Stimulated activated naive CD8-positive, alpha-beta T cell treated with anti-CD3 and anti-CD28 coated beads, Interleukin-15, amount 100 ng/mL, for 72 hours (primary cell): ENCODE measurements around the gene SYN1.

Source experiments
- ATAC-seq: fragments of 150-1000 bp; cut with Tn5 transposase; 2 replicates; pipeline ENCODE4 v1.10.0; 2021; ENCODE audit warnings: mild to moderate bottlenecking, moderate library complexity
- DNase-seq, 2 donors: peaks; one replicate each; pipeline ENCODE4 v3.0.0; 2021 to 2022
- H3K27ac Mint-ChIP-seq, 2 donors: one replicate each; pipeline ENCODE4 v1.8.0; 2022; ENCODE audit warnings: mild to moderate bottlenecking in 2 of 2, mixed read lengths in 2 of 2, moderate library complexity in 2 of 2
- H3K27me3 Mint-ChIP-seq: one replicate; pipeline ENCODE4 v1.8.0; 2022; ENCODE audit warnings: mixed read lengths
- H3K4me1 Mint-ChIP-seq: one replicate; pipeline ENCODE4 v1.8.0; 2022; ENCODE audit warnings: mild to moderate bottlenecking, mixed read lengths
- H3K4me3 Mint-ChIP-seq, 2 donors: one replicate each; pipeline ENCODE4 v1.8.0; 2022; ENCODE audit warnings: mild to moderate bottlenecking in 2 of 2, mixed read lengths in 2 of 2, moderate library complexity in 1 of 2
- H3K9me3 Mint-ChIP-seq, 2 donors: one replicate each; pipeline ENCODE4 v1.8.0; 2022; ENCODE audit warnings: mixed read lengths in 2 of 2

Gene SYN1

GRCh38 chrX:47574547-47575301 lies 44.9 kb downstream of the SYN1 start:
- ATAC-seq = peak; percentile 21
- no peaks in the 10 kb centered on the region for H3K9me3 Mint-ChIP-seq
- no peak for DNase-seq

GRCh38 chrX:47574076-47574546 lies 45.5 kb downstream of the SYN1 start:
- DNase-seq = no peak
- Mint-ChIP-seq H3K4me1 (peaks cover 41% of the 10 kb centered on the region), H3K4me3 (peak overlapping the region in 1 of 2 donors; percentile 61), H3K27ac (no peak overlapping the region), H3K27me3 (no peaks in the 10 kb centered on the region), H3K9me3 (no peaks in the 10 kb centered on the region)
- ATAC-seq = peak; percentile 44

More at GRCh38 chrX:47574547-47575301, 44.9 kb downstream of the SYN1 start:
- Mint-ChIP-seq H3K4me1 (peaks cover 46% of the 10 kb centered on the region), H3K4me3 (peak overlapping the region in 1 of 2 donors; percentile 61), H3K27me3 (no peaks in the 10 kb centered on the region), H3K27ac (no peak overlapping the region)

- H3K27me3 Mint-ChIP-seq = no peaks in the 10 kb centered on the region
- H3K27ac Mint-ChIP-seq = peak overlapping the region; percentile 91 to 97
- H3K9me3 Mint-ChIP-seq = no peaks in the 10 kb centered on the region
- DNase-seq = no peak
- peak overlapping the region; percentile 29 to 54 for H3K4me3 Mint-ChIP-seq
- H3K4me1 Mint-ChIP-seq = peaks cover 45% of the 10 kb centered on the region
- ATAC-seq = peak; percentile 8
Measured at GRCh38 chrX:47573341-47574075, 46.1 kb downstream of the SYN1 start.

GRCh38 chrX:47572773-47573340 lies 46.8 kb downstream of the SYN1 start:
- Mint-ChIP-seq H3K4me1 (peaks cover 38% of the 10 kb centered on the region), H3K9me3 (no peaks in the 10 kb centered on the region), H3K27me3 (no peaks in the 10 kb centered on the region), H3K27ac (peak overlapping the region in 1 of 2 donors; percentile 51), H3K4me3 (peak overlapping the region; percentile 29 to 54)
- ATAC-seq (no peak), DNase-seq (no peak)

GRCh38 chrX:47571896-47572295 lies 47.8 kb downstream of the SYN1 start:
- Mint-ChIP-seq H3K4me1 (peaks cover 39% of the 10 kb centered on the region), H3K27me3 (no peaks in the 10 kb centered on the region), H3K4me3 (no peak overlapping the region), H3K9me3 (no peaks in the 10 kb centered on the region), H3K27ac (no peak overlapping the region)
- ATAC-seq (no peak), DNase-seq (no peak)

- DNase-seq (no peak), ATAC-seq (no peak)
- H3K27me3 Mint-ChIP-seq = no peaks in the 10 kb centered on the region
- H3K9me3 Mint-ChIP-seq = no peaks in the 10 kb centered on the region
- H3K27ac Mint-ChIP-seq = no peak overlapping the region
- H3K4me3 Mint-ChIP-seq = no peak overlapping the region
- peaks cover 43% of the 10 kb centered on the region for H3K4me1 Mint-ChIP-seq
Measured at GRCh38 chrX:47571215-47571614, 48.4 kb downstream of the SYN1 start.

GRCh38 chrX:47570794-47571193 lies 48.9 kb downstream of the SYN1 start:
- Mint-ChIP-seq H3K4me3 (no peak overlapping the region), H3K4me1 (peaks cover 43% of the 10 kb centered on the region), H3K27me3 (no peaks in the 10 kb centered on the region), H3K27ac (peak overlapping the region in 1 of 2 donors; percentile 33), H3K9me3 (no peaks in the 10 kb centered on the region)
- DNase-seq (no peak), ATAC-seq (no peak)

- DNase-seq (peak; percentile 37 to 38), ATAC-seq (peak; percentile 65)
- Mint-ChIP-seq H3K4me1 (peaks cover 51% of the 10 kb centered on the region), H3K27ac (no peak overlapping the region), H3K9me3 (no peaks in the 10 kb centered on the region), H3K27me3 (no peaks in the 10 kb centered on the region), H3K4me3 (no peak overlapping the region)
Measured at GRCh38 chrX:47568656-47569295, 50.9 kb downstream of the SYN1 start.

GRCh38 chrX:47566841-47567240 lies 52.8 kb downstream of the SYN1 start:
- Mint-ChIP-seq H3K9me3 (no peaks in the 10 kb centered on the region), H3K27ac (peak overlapping the region in 1 of 2 donors; percentile 74), H3K4me1 (peaks cover 48% of the 10 kb centered on the region), H3K4me3 (no peak overlapping the region), H3K27me3 (no peaks in the 10 kb centered on the region)
- no peak for DNase-seq
- no peak for ATAC-seq

GRCh38 chrX:47564438-47565085 lies 55.1 kb downstream of the SYN1 start:
- no peaks in the 10 kb centered on the region for H3K27me3 Mint-ChIP-seq
- peak overlapping the region; percentile 48 to 59 for H3K27ac Mint-ChIP-seq
- H3K9me3 Mint-ChIP-seq = no peaks in the 10 kb centered on the region
- H3K4me1 Mint-ChIP-seq = peaks cover 43% of the 10 kb centered on the region
- H3K4me3 Mint-ChIP-seq = peak overlapping the region; percentile 45 to 81
- ATAC-seq (peak; percentile 22), DNase-seq (peak in 1 of 2 donors; percentile 30)

- no peaks in the 10 kb centered on the region for H3K9me3 Mint-ChIP-seq
- ATAC-seq (no peak), DNase-seq (no peak)
- peaks cover 40% of the 10 kb centered on the region for H3K4me1 Mint-ChIP-seq
- H3K4me3 Mint-ChIP-seq = peak overlapping the region; percentile 45 to 81
- no peaks in the 10 kb centered on the region for H3K27me3 Mint-ChIP-seq
- H3K27ac Mint-ChIP-seq = peak overlapping the region; percentile 48 to 87
Measured at GRCh38 chrX:47563801-47564315, 55.8 kb downstream of the SYN1 start.

- ATAC-seq = no peak
- H3K9me3 Mint-ChIP-seq = no peaks in the 10 kb centered on the region
- H3K4me1 Mint-ChIP-seq = peaks cover 37% of the 10 kb centered on the region
- peak overlapping the region in 1 of 2 donors; percentile 82 for H3K27ac Mint-ChIP-seq
- H3K4me3 Mint-ChIP-seq = peak overlapping the region; percentile 84 to 94
- H3K27me3 Mint-ChIP-seq = no peaks in the 10 kb centered on the region
- peak; percentile 25 to 41 for DNase-seq
Measured at GRCh38 chrX:47562615-47563243, 56.9 kb downstream of the SYN1 start.

- peak overlapping the region; percentile 84 to 94 for H3K4me3 Mint-ChIP-seq
- no peak for ATAC-seq
- no peaks in the 10 kb centered on the region for H3K27me3 Mint-ChIP-seq
- peaks cover 37% of the 10 kb centered on the region for H3K4me1 Mint-ChIP-seq
- peak overlapping the region in 1 of 2 donors; percentile 92 for H3K27ac Mint-ChIP-seq
- DNase-seq = no peak
- H3K9me3 Mint-ChIP-seq = no peaks in the 10 kb centered on the region
Measured at GRCh38 chrX:47561659-47562151, 58.0 kb downstream of the SYN1 start.

GRCh38 chrX:47560934-47561658 lies 58.6 kb downstream of the SYN1 start, which contains the start of gene ARAF:
TSS of gene ARAF (plus strand) at chrX:47561205. CDS start at chrX:47562968, 1,763 bp downstream.
- H3K4me1 Mint-ChIP-seq = peaks cover 41% of the 10 kb centered on the region
- peak within 1 kb of the TSS; percentile 84 to 94 for H3K4me3 Mint-ChIP-seq

More at GRCh38 chrX:47560934-47561658, 58.6 kb downstream of the SYN1 start, which contains the start of gene ARAF:
- Mint-ChIP-seq H3K27me3 (no peaks in the 10 kb centered on the region), H3K9me3 (no peaks in the 10 kb centered on the region), H3K27ac (peak within 1 kb of the TSS; percentile 96 to 99)
- DNase-seq = peak; percentile 92 to 98
- peak; percentile 91 for ATAC-seq
